Measurements from ENCODE around the gene MYBBP1A.

- no peak for TF ChIP-seq CTCF (conservative IDR thresholded peaks at IDR 0.05)
- TF ChIP-seq ZFX (IDR thresholded peaks at IDR 0.05): no peak
These were observed 4.1 kb upstream of the MYBBP1A start for GRCh38 chr17:4559139-4559791.

Measured in C4-2B (cell line).